Measurements from ENCODE around the gene G3BP2.
A peak's percentile ranks its signal among the peaks of the same experiment; 100 is the strongest.
"Not testable (repeated sequence)": the region's sequence is repeated elsewhere in the genome, so short reads cannot be mapped to it uniquely, and the experiment has no call there.

G3BP2 gene

GRCh38 chr4:75673027-75673958 is at the start of gene G3BP2:
TSS of gene G3BP2 (minus strand) at chr4:75673411. CDS start at chr4:75662025, 11,386 bp downstream.
- DNase-seq (ENCODE audit: low read depth): peak; percentile 94

GRCh38 chr4:75722417-75722816 is 49.2 kb upstream of the G3BP2 start:
- DNase-seq (ENCODE audit: low read depth): no peak

GRCh38 chr4:75718529-75718928 is 45.3 kb upstream of the G3BP2 start:
- DNase-seq (ENCODE audit: low read depth): no peak

- DNase-seq (ENCODE audit: low read depth): no peak
Observed at GRCh38 chr4:75717408-75717807, 44.2 kb upstream of the G3BP2 start.

GRCh38 chr4:75716054-75716453 is 42.8 kb upstream of the G3BP2 start:
- DNase-seq (ENCODE audit: low read depth): not testable (repeated sequence)

- no peak for DNase-seq (ENCODE audit: low read depth)
Observed at GRCh38 chr4:75715105-75715799, 42.0 kb upstream of the G3BP2 start.

GRCh38 chr4:75714704-75715103 is 41.5 kb upstream of the G3BP2 start:
- no peak for DNase-seq (ENCODE audit: low read depth)

GRCh38 chr4:75714011-75714410 is 40.8 kb upstream of the G3BP2 start:
- no peak for DNase-seq (ENCODE audit: low read depth)

GRCh38 chr4:75710246-75710645 is 37.0 kb upstream of the G3BP2 start:
- no peak for DNase-seq (ENCODE audit: low read depth)

GRCh38 chr4:75708218-75708691 is 35.0 kb upstream of the G3BP2 start:
- DNase-seq (ENCODE audit: low read depth): peak; percentile 11

GRCh38 chr4:75705198-75705977 is 32.2 kb upstream of the G3BP2 start:
- no peak for DNase-seq (ENCODE audit: low read depth)

GRCh38 chr4:75702919-75703411 is 29.8 kb upstream of the G3BP2 start:
- DNase-seq (ENCODE audit: low read depth): no peak

- DNase-seq (ENCODE audit: low read depth): no peak
Observed at GRCh38 chr4:75699299-75699698, 26.1 kb upstream of the G3BP2 start.

GRCh38 chr4:75698963-75699228 is 25.7 kb upstream of the G3BP2 start:
- DNase-seq (ENCODE audit: low read depth): no peak

GRCh38 chr4:75698162-75698962 is 25.2 kb upstream of the G3BP2 start:
- DNase-seq (ENCODE audit: low read depth): no peak

GRCh38 chr4:75696581-75696980 is 23.4 kb upstream of the G3BP2 start:
- DNase-seq (ENCODE audit: low read depth): no peak

- DNase-seq (ENCODE audit: low read depth): no peak
Observed at GRCh38 chr4:75696071-75696470, 22.9 kb upstream of the G3BP2 start.

GRCh38 chr4:75692066-75692465 is 18.9 kb upstream of the G3BP2 start:
- DNase-seq (ENCODE audit: low read depth): not testable (repeated sequence)

- DNase-seq (ENCODE audit: low read depth): not testable (repeated sequence)
Observed at GRCh38 chr4:75687125-75687524, 13.9 kb upstream of the G3BP2 start.

- no peak for DNase-seq (ENCODE audit: low read depth)
Observed at GRCh38 chr4:75686346-75686745, 13.1 kb upstream of the G3BP2 start.

- no peak for DNase-seq (ENCODE audit: low read depth)
Observed at GRCh38 chr4:75685546-75686189, 12.5 kb upstream of the G3BP2 start.
